ENCODE data around the gene KISS1R.

DNA sequence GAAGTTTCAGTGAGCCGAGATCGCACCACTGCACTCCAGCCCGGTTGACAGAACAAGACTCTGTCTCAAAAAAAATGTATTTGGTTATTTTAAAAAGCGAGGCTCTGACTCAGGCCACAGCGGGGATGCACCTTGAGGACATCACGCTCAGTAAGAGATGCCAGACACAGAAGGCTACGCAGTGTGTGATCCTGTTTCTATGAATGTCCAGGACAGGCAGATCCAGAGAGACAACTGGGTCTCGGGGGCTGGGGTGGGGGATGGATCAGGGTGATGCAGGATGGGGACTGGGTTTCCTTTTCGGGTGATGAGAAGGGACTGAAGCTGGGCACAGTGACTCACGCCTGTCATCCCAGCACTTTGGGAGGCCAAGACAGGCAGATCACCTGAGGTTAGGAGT is 29.5 kb upstream of the KISS1R start:
- TF ChIP-seq POLR2A (IDR thresholded peaks at IDR 0.05) (no peak), POLR2AphosphoS5 (IDR thresholded peaks at IDR 0.05) (no peak)
- TF ChIP-seq, protein P1, sequence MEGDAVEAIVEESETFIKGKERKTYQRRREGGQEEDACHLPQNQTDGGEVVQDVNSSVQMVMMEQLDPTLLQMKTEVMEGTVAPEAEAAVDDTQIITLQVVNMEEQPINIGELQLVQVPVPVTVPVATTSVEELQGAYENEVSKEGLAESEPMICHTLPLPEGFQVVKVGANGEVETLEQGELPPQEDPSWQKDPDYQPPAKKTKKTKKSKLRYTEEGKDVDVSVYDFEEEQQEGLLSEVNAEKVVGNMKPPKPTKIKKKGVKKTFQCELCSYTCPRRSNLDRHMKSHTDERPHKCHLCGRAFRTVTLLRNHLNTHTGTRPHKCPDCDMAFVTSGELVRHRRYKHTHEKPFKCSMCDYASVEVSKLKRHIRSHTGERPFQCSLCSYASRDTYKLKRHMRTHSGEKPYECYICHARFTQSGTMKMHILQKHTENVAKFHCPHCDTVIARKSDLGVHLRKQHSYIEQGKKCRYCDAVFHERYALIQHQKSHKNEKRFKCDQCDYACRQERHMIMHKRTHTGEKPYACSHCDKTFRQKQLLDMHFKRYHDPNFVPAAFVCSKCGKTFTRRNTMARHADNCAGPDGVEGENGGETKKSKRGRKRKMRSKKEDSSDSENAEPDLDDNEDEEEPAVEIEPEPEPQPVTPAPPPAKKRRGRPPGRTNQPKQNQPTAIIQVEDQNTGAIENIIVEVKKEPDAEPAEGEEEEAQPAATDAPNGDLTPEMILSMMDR (IDR thresholded peaks at IDR 0.05) = no peak
